Femur (tissue), 1 donor: ENCODE results near the gene CYP3A4.
"Not testable (repeated sequence)": the region's sequence is repeated elsewhere in the genome, so short reads cannot be mapped to it uniquely, and the experiment has no call there.

ENCODE experiments used
- DNase-seq: peaks from one replicate; pipeline ENCODE4 v3.0.0-alpha.2; 2017

CYP3A4 gene

DNA sequence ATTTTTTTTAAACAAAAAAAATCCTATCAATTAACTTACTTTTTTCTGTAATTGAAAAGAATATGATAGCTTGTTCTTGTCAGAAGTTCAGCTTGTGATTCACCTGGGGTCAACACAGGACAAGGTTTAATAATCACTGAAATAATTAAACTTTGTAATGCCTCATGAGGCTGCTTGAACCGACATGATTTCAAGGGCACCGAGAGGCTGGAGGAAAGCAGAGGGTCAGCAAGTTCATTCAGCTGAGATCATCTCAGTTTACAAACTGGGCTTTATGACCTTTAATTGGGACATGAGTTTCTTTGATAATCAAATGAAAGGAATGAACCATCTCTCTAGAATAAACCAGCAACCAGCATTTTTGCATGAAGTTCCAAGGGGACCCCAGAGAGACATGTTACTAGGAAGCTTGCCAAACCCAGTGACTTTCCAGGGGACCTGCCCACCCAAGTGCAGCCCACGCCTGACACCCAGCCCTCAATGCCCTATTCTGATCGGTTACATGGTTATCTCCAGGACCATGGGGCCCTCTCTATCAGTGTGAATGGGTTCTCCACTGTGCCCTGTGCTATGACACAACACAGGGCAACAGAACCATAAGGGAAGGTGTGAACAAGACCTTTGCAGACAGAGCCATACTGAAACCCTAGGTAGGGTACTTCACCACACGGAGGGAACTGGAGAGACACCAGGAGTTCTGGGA lies 7.8 kb upstream of the CYP3A4 start:
- no peak for DNase-seq

DNA sequence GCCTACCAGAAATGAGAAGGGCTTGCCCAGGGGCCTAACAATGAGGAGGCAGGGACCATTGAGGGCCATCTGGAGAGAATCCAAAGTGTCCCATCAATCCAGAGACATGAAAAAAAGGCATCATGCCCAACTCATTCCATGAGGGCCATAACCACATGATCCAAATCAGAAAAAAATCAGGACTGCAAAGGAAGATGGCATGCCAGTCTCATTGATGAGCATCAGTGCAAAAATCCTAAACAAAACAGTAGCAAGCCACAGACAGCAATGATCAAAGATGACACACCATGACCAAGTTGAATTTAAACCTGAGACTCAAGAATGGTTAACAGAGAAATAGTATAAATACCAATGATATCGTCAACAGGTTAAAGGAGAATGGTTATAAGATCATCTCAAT lies 7.0 kb upstream of the CYP3A4 start:
- no peak for DNase-seq

DNA sequence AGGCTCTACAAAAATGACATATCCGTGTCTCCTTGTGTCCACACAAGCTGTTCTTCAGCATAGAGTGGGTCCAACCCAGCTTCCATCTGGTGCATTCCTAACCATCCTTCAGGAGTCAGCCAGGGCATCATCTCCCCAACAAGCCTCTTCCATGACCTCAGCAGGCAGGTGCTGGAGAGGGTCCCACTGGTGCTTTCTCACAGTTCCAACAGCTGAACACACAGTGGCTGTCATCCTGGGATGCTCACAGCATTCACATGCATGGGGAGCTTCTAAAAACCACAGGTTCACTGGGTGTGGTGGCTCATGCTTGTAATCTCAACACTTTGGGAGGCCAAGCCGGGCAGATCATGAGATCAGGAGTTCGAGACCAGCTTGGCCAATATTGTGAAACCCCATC lies 6.4 kb upstream of the CYP3A4 start:
- no peak for DNase-seq

DNA sequence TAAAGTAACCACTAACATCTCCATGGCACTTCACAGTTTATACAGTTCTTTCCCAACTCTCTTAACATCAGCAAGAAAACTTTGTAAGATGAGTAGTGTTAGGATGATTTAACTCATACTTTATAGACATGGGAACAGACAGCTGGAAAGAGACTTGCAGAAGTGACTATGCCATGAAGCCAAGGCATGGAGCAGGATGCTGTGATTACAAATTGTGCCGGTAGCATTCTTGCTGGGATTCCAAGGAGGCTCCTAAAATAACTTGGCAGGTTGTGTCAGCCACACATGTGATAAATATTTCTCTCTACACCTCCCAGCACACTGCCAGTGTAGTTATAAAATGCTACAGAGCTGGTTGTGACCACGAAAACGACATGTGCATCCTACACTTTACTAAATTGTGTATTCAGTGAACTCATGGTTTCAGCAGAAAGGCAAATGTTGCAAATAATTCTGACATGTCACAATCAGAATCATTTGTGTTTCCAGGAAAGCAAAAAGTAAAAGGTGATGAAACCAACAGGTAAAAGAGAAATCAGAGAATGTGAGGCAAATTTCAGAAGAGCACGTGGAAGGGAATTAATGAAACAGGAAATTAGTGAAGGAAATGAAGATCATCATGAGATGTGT lies 5.6 kb upstream of the CYP3A4 start:
- no peak for DNase-seq

DNA sequence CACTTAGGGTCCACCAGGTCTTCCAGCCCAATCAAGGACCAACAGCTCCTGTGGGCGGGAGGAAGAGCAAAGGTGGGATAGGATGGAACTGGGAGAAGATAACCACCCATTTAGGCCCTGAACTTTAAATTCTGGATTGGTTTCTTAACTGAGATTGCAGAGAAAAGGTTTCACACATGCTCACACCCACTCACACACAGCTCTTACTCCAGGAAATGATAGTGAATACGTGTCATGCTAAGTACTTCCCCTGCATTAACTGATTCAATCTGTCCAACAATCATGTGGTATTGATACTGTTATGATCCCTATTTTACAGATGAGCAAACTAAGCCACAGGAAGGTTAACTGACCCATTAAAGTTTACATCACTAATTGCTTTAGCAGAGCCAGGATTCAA lies 4.6 kb upstream of the CYP3A4 start:
- no peak for DNase-seq

DNA sequence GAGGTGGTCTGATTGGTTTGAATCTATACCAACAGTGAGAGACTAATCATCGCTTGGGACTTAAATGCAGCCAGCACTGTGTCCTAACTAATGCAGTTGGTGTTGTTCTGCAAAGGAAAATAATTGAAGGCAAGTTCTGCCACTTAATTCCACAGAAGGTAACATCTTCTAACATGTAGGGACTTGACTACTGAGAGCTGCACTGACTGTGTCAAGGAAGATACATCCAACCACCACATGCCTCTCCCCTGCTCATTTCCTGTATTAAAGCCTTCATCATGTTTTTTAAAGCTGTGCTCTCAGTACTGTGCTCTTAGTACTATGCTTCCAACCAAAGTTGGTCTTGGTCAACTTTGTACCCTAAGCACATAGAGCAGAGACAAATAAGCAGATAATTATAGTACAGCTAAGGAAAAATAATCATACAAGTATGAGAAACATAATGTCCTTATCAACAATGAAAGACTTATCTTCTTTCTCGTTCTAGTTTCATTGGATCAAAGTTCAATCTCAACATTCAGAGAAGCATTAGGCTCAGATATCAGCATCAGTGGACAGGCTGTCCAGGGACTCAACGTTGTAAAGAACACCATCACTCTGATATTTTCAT lies 2.8 kb upstream of the CYP3A4 start:
- no peak for DNase-seq

DNA sequence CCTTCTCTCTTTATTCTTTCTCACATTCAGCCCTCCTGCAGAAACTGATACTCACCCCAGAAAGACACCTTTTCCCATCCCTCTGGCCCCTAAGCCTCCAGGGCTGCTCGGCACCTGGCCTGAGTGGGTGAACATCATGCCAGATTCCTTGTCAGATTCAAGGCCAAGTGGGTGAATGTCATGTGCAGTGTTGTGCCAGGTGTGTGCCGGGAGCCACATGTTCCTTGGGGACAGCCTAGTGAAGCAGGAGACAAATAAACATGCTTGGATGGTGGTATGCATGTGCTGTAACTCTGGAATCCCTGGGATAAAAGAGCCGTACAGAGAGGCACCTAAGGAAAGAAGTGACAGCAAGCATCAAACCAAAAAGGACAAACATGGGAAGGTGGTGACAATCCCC lies 1.7 kb upstream of the CYP3A4 start:
- DNase-seq, result not testable (repeated sequence)

DNA sequence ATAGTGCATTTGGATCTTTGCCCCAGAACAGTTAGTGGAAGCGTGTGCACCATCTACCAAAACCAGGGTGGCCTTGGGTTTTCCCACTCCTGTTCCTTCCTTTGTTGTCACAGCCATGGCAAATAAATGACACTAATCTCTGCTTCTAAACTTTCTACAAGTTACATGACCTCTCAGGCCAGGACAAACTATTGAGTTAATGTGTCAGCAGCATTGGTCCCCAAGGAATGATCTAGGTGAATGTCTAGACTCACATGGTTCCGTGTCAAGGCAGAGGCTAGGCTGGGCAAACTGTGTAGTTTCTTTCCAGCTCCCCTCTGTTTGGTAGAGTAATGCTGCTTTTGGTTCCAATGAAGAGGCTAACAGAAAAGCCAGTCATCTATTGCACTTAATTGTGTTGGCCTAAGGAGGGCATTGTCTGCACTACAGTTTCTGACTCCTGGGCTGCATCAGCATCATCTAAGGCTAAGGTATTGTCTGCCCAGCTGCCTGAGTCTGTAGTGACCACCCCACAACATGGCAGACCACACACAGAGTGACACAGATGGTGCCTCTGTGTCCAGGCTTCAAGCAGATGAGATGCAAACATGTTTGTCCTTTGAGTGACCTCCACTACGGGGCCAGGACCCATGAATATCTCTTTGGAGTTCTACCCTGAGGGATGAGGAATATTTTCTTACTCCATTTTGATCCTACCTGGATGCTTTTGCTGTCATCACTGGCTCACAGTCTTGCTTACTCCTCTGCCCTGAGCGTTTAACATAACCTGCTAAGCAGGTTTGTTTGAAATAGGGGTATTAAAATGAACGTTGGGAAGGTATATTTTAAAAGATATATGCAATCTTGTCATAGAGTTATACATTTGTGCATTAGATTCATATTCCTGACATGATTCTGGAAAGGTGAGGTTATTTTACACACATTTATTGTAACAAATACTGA lies 1.7 kb downstream of the CYP3A4 start:
- no peak for DNase-seq

DNA sequence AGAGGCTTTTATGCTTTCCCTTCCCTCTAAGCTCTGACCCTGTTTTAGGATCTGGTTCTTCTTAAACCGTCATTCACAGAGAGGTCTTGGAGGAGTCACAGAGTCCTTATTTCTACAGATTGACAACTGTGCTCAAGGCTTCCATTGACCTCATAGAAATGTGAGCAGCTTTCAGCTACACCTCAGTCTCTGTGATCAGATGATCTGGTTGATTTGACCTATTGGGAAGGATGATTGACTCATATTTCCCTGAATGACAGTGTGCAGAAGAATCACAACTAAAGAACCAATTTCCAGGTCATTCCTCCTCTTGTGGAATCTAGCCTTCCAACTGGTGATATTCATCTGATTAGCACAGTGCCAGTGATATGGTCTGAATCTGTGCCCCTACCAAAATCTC lies 3.4 kb downstream of the CYP3A4 start:
- DNase-seq, result no peak

DNA sequence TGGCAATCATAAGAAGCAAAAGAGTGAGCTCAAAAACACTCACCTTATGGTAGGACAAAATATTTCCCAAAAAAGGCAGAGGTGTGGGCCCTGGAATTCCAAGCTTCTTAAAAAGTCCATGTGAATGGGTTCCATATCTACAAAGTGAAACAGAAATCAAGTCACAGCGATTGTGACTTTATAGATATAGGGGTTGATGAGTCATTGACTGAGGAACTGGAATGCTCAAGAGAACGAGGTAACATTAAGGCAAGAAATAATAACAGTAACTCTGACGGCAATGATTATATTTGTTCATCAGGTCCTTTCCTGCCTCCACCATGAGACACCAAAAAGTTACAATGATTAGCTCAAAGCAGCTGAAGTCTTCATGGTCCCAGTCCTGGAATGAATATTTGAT lies 4.0 kb downstream of the CYP3A4 start:
- no peak for DNase-seq

DNA sequence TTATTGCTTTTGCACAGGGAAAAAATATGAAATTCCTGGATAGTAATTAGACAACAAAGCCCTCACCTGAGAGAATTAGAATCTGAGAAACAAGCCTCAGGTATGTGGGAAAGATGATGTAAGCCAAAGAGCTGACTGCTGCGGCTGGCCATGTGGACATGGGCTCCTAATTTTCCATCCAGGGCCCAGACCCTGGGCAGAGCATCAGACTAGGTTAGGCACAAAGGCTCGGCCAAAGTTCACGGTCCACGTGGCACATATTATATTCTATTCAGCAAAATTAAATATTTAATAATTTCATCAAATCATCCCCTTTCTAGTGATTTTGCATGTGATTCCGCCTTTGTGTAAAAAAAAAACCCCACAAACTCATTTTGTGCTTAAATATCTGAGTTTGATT lies 5.1 kb downstream of the CYP3A4 start:
- DNase-seq, result no peak

DNA sequence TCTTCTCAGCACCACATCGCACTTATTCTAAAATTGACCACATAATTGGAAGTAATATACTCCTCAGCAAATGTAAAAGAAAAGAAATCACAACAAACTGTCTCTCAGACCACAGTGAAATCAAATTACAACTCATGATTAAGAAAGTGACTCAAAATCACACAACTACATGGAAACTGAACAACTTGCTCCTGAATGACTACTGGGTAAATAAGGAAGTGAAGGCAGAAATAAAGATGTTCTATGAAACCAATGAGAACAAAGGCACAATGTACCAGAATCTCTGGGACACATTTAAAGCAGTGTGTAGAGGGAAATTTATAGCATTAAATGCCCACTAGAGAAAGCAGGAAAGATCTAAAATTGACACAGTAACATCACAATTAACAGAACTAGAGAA lies 10.6 kb downstream of the CYP3A4 start:
- DNase-seq, result not testable (repeated sequence)

DNA sequence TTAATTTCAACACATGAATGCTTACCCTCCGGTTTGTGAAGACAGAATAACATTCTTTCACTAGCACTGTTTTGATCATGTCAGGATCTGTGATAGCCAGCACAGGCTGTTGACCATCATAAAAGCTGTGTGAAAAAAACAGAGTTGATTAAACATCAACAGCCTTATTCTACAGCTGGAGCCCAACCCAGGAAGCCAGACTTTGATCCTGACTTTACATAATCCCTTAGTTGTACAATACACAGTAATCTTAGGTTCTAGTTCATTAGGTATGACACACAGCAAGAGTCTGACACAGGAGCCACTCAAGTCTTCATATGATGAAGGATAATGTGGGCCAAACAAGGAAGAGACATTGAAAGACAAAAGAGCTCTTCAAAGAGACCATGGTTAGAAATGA lies 11.4 kb downstream of the CYP3A4 start:
- no peak for DNase-seq

DNA sequence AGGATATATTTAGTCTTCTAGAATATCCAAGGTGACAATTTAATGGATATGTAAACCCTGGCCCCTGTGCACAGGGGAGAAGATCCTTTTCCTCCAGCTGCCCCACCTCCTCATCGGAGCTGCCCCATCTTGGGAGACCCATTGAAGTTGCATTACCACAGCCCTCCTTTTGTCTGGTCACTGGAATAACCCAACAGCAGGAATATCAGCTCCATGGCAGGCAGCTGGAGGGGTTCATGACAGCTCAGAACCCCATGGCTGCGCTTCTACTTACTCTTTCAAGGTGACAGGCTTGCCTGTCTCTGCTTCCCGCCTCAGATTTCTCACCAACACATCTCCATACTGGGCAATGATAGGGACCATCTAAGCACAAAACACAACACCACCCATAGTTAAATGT lies 14.5 kb downstream of the CYP3A4 start:
- DNase-seq, result not testable (repeated sequence)

DNA sequence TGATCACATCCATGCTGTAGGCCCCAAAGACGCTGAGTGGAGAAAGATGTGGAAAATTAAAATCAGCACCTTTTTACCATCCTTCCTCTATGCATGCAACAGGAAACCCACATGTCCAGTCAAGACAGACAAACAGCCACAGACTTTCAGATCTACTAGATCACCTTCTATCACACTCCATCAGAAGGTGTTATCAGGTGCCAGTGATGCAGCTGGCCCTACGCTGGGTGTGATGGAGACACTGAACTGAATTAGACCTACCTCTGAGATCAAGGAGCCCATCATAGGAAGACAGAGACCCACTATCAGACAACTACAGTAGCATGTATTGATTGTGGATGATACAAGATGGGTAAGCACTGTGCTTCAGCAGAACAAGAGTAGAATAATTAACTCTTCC lies 15.5 kb downstream of the CYP3A4 start:
- no peak for DNase-seq

DNA sequence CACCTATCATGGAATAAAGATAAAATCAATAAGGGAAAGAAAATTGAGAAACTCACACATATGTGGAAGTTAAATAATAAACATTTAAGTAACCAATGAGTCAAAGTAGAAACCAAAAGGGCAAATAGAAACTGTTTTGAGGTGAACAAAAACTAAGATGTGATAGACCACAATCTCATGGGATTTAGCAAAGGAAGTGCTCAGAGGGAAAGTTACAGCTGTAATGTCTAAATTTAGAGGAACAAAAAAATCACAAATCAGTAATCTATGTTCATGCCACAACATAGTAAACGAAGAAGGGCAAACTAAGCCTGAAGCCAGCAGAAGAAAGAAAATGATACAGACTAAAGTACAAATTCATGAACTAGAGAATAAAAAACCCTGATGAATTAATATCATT lies 16.3 kb downstream of the CYP3A4 start:
- no peak for DNase-seq

DNA sequence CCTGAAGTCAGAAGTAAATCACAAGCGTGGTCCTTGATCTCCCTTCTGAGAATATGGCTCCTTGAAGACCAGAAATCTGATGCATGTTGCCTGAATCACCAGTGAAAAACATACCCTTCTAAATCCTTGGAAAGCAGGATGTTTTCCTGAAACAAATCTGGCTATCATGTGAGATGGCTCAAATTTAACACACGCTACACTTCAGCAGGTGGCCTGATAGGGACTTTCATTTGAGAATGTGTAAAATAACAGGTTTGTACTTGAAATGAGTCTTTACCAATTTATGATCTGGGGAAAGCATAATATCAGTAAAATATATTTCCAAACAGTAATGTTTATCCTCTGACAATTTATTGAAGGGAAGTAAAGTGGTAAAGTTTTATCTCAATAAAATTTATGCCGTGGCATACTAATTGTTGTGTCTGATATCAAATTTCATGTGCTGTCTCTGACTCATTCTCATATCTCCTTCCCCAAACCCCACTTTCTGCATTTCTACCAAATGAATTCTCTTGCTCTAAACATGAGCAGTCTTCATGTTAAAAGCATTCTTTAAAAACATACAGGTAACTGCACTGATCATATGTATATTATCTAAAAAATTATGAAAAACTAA lies 17.4 kb downstream of the CYP3A4 start:
- no peak for DNase-seq

DNA sequence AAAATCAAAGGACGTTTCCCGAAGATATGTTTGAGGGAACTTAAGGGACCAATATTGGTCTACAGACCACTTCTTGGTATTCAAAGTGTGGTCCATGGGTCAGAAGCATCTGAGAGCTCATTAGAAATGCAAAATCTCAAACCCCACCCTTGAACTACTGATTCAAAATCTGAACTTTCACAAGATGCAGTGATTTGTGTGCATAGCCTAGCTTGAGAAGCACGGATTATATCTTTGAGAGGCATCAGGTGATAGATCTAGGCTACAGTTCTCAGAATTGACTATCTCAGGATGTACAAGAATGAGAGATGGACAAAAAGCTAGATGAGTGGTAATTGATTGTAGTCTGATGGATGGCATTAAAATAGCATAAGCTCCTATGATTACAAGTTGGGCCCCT lies 19.5 kb downstream of the CYP3A4 start:
- DNase-seq, result no peak

DNA sequence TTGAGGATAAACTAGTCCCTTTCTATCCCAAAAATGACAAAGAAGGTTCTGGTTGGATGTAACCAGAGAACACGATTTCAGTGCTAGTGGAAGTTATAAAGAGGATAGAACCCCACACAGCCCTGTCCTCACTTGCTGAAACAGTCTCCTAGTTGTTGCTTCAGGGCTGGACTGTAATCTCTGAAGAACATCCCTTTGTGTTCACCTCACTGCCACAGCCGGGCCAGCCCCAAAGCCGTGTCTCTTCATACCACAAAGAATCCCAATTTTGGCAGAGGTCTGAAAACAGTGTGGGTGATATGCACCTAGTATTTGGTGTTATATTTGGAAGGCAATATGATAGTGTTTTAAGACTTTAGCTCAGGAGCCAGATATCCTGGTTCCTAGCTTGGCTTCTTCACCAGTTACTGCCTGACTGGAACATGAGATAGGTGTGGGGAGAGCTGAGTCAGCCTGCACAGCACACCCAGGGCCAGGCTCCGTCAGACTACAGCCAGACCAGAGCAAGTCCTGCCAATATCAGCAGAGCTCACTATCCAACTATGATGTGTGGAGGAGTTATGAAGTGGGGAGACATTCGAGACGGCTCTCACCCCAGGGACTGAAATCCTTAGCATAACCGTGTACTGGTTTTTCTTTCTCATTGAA lies 21.2 kb downstream of the CYP3A4 start:
- DNase-seq, result peak; percentile 79

DNA sequence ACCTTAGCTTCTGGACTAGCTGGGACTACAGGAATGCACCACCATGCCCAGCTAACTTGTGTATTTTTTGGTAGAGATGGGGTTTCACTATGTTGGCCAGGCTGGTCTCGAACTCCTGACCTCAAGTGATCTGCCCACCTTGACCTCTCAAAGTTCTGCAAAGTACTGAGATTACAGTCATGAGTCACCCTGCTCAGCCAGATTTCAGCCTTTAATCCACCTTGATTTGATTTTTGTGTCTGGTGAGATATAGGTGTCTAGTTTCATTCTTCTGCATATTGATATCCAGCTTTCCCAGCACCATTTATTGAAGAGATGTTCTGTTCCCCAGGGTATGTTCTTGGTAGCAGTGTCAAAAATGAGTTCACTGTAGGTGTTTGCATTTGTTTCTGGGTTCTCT lies 28.9 kb downstream of the CYP3A4 start:
- no peak for DNase-seq

DNA sequence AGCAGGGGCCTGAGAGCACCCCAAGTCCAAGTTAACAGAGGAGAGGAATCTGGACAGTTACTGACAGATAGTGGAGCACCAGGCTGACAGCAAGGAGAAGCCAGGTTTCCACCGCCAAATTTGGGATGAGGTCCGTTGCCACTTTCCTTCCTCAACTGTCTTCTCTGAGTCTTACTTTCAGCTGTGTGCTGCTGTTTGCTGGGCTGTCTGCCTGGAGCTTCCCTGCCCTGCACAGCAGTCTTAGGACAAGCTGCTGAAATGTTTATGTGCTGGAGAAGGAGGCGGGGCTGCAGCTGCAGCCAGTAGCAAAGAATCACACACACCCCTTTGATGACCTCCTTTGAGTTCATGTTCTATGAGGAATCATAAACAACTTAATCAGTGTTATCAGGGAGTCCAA lies 31.6 kb downstream of the CYP3A4 start:
- DNase-seq, result no peak

DNA sequence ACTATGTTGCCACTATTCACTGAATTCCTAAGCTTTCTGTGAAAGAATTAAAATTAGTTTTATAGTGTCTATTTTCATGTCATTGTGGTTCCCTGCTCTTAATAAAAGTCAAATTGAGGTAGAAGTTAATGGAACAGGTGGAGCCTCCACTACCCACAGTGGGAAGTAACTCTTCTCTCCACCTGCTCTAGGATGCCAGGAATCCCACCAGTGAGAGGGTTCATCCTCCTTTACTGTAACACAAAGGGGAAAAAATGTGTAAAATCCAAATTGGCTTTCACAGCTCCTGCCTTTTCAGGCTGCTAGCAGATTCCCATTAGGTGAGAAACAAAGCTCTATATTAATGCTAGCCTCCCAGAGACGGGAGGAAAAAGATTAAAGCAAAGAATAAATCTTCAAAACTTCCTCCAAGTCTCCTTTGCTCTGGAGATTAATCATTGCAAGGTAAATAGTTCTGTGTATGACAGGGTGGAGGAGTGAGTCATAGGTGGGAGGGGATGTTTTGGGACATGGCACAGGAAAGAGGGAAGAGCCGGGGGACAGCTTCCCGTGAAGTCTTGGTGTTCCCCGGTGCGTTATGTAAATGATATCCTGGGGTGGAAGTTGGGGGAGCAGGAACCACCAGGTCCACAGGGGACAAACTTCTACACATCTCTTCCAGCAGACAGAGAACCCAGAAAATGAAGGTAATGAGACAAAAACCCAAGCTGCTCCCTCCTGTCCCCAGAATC lies 32.5 kb downstream of the CYP3A4 start:
- DNase-seq, result not testable (repeated sequence)
